Measurements from ENCODE around the gene HGD. TPM values are rescaled to one million over a fixed set of nuclear protein-coding genes. Genes with fewer than 3 reads are reported as not detected.
A peak's percentile ranks its signal among the peaks of the same experiment; 100 is the strongest.

HGD gene
- total RNA-seq, 1 donor, result 0.09 TPM

GRCh38 chr3:120604784-120605183, 77.3 kb downstream of the HGD start:
- TF ChIP-seq CTCF (IDR thresholded peaks at IDR 0.05; ENCODE audit: insufficient read depth, low read length), result no peak
- DNase-seq (ENCODE audit: low read depth), result no peak
- no peak overlapping the region for H3K4me3 ChIP-seq (ENCODE audit: low read depth, low read length)

GRCh38 chr3:120604382-120604781, 77.7 kb downstream of the HGD start:
- TF ChIP-seq CTCF (IDR thresholded peaks at IDR 0.05; ENCODE audit: insufficient read depth, low read length), result no peak
- no peak for DNase-seq (ENCODE audit: low read depth)
- no peak overlapping the region for H3K4me3 ChIP-seq (ENCODE audit: low read depth, low read length)

DNA sequence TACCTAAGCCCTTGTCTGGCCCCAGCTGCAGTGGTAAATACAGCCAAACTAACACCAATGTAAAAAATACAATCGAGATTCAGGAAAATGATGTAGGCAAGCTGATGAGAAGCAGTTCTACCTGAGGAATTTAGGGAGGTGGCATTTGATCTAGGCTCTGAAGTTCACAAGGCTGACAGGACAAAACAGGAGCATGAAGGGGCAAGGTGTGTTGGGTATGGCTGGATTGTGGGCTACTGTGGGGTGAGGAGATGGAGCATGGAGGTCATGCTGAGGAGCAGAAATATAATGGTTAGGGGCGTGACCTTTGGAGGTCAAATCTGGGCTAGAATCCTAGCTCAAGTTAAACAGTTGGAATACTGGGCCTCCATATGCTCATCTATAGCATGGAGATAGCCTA, 79.4 kb downstream of the HGD start:
- DNase-seq (ENCODE audit: low read depth), result no peak
- no peak overlapping the region for H3K4me3 ChIP-seq (ENCODE audit: low read depth, low read length)
- TF ChIP-seq CTCF (IDR thresholded peaks at IDR 0.05; ENCODE audit: insufficient read depth, low read length), result no peak

- H3K4me3 ChIP-seq (ENCODE audit: low read depth, low read length), result no peak overlapping the region
- no peak for TF ChIP-seq CTCF (IDR thresholded peaks at IDR 0.05; ENCODE audit: insufficient read depth, low read length)
- no peak for DNase-seq (ENCODE audit: low read depth)
These were observed 80.5 kb downstream of the HGD start for GRCh38 chr3:120601554-120601953.

GRCh38 chr3:120599211-120599610, 82.8 kb downstream of the HGD start:
- H3K4me3 ChIP-seq (ENCODE audit: low read depth, low read length), result no peak overlapping the region
- TF ChIP-seq CTCF (IDR thresholded peaks at IDR 0.05; ENCODE audit: insufficient read depth, low read length), result no peak
- no peak for DNase-seq (ENCODE audit: low read depth)

DNA sequence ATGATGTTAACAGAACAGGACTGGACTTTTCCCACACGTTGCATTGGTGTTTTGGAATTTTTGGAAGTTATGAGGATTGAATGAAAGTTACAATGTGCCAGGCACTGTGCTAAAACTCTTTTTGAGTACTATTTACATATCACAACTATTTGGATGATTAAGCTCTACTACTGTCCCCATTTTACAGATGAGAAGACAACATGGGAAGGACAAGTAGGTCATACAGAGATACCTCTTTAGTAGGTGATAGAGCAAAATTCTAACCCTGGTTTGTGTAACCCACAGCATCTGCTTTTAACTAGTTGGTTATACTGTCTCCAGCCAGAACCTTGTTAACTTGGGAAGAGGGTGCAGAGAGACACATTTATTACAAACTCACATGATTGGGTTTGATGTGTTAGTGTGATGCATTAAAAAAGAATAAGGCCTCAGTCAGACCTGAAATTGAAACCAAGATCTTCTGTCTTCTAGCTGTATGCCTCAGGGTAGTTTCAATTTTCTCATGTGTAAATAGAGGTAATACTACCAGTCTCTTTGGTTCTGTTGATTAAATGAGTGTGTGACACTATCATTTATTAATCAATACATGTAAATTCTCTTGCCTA, 84.5 kb downstream of the HGD start:
- H3K4me3 ChIP-seq (ENCODE audit: low read depth, low read length), result peak overlapping the region; percentile 51
- no peak for DNase-seq (ENCODE audit: low read depth)
- no peak for TF ChIP-seq CTCF (IDR thresholded peaks at IDR 0.05; ENCODE audit: insufficient read depth, low read length)

DNA sequence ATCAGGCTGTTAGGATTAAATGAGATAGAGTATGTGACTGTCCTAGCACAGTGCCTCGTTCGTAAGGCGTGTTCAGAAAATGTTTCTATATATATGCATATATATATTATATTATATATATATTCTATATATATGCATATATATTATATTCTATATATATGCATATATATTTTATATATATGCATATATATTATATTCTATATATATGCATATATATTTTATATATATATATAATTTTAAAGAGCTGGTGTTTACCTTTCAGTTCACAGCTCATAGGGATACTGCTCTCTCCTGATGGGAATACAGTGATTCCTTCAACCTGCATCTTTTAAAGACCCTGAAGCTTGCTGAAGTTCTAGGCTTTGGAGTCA, 85.2 kb downstream of the HGD start:
- TF ChIP-seq CTCF (IDR thresholded peaks at IDR 0.05; ENCODE audit: insufficient read depth, low read length), result no peak

More for the DNA sequence above, 85.2 kb downstream of the HGD start:
- no peak for DNase-seq (ENCODE audit: low read depth)
- H3K4me3 ChIP-seq (ENCODE audit: low read depth, low read length), result peak overlapping the region; percentile 87
